Activated effector memory CD4-positive, alpha-beta T cell treated with Interleukin-2 at 50 U/mL for 16 hours (primary cell): Measurements from ENCODE around the gene FBXO38.
A peak's percentile ranks its signal among the peaks of the same experiment; 100 is the strongest.

Experiments
- DNase-seq: peaks from one replicate; pipeline ENCODE4 v3.0.0-alpha.2; 2020

Gene FBXO38

DNA sequence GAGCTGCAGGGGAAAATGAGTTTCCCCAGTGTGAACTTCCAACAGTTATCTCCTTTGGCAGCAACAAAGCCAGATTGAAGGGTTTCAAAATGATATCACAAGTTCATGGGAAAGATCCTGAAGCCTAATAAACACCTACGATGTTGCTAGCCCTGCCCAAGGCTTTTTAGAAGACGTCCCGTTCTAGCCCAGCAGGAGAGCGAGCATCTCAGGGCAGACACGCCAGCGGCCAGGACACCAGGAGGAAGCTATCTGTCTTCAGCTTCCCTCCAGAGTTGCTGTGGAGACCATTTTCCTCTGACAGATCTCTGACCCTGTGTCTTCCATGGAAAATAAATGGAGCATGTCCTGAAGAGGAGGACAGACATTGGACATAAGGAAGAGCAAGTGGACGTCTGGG lies 98.4 kb downstream of the FBXO38 start:
- DNase-seq: no peak

DNA sequence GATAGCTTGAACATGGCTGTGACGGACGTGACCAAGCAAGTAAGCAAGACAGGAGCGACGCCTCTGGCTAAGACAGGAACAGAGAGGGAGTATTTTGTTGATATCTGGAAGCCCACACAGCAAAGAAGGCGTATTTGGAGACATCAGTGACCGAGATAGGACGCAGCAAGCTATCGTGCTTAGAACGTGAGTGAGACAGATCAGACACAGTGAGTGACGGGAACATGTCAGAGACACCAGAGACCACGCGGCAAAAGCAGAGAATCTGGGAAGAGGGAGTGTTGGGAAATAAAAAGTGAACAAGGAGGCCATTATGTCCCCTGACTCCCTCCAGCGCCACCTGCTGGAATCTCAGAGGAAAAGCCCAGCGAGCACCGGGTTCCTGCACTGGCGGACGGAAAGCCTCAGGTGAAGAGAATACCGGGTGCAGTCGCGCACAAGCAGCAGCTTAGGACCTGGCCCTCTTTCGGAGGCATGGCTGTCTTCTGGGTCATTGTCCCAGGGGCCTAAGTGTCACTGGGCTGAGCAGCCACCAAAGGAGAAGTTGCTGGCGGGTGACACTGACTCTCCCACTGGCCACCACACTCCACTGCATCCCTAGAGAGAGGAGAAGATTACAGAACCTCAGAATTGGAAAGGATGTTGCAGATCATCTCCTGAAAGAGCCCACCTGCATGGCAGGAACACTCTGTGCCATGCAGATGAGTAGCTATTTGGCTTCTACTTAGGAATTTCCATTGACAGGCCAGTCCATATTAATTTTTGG lies 99.1 kb downstream of the FBXO38 start:
- peak; percentile 24 for DNase-seq

DNA sequence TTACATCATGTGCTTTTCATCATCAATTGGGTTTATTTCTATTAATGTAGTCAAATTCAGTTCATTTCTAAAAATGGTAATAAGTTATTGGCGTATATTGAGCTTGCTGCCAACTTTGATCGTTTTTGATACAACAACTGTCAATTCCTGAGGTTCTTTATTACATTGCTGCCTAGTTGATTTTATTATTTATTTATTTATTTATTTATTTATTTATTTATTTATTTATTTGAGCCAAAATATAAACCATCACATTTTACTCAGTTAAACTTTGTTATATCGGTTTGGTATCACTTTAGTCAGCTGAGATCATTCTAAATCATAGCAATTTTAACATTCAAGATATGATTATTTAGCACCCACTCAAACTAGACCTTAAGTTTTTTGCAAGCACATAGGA lies 100.0 kb downstream of the FBXO38 start:
- DNase-seq: no peak

DNA sequence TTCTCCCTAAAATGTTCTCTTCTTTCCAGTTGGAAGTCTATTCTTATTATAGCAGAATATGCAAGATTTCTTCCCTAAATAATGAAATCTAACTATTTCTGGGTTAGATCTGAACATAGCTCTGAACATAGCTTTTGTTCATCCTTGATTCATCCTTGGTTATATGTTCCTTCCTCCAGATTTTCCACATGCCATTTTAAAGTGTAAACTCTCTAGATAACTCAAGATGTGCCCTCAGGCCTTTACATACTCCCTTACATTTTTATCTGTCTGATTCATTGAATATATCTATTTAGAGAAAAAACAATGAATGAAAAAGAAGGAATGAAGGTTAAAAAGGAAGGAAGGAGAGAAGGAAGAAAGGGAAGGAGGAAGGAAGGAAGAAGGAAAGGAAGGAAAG lies 100.9 kb downstream of the FBXO38 start:
- no peak for DNase-seq

DNA sequence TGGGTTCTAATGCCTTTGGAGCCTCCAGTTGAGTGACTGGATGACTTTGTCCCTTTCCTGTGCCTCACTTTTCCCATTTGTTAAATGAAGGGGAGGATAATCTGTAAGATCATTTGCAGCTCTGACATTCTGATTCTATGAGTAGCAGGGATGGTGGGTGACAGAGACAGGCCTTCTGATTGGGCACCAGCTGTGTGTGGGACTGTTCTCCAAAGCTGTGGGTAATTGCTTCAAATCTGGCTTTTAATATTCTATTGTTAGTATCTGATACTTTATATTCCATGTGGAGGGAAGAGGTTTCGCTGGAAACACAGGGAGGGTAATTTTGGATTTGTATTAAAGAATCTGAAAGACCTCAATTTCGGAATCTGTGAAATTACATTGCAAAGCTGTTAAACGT lies 102.7 kb downstream of the FBXO38 start:
- no peak for DNase-seq

DNA sequence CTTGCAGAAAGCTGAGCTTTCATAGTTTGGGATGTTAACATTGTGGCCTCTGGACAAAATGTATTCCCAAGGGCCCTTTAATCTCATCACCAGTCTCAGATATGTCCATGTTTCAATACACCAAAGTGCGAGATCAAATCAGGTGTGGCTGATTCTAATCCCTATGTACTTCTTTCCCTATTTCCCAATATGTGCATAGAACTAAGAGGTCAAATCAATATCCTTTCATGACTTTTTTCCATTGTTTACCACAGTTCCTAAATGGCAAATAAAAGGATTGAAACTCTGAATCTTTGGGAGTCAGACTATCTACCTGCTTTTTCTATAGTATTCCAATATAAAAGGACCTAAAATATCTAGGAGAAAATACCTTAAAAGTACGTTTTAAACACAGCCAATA lies 105.0 kb downstream of the FBXO38 start:
- no peak for DNase-seq

DNA sequence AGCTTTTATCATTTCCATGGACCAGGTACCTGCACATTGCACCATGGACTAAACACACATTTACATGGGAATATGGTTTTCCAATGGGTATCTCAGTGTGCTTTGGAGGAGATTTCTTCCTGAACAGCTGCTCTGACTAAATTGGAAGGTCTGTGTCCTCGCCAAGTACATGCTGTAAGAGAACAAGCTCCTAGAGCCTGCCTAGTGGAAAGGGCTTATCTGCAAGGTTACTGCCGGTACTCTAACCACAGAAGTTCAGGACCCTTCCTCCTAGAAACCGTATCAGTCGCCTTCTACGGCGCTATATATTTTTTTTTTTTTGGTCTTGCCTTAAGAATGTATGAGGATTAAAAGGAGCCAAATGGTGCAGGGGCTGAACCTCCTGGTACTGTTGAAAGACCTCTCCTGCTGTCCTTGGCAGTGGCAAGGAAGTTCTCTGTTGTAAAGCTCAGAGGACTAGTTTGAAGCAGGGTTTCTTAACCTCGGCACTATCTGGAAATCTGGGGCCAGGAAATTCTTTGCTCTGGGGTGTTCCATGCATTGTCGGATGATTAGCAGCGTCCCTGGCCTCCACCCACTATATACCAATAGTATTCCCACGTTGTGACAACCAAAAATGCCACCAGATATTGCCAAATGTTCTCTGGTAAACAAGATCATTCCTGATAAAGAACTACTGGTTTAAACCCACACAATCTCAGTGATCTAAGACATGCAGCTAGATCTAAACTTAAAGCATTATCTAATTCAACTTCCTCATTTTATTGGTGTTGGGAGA lies 107.4 kb downstream of the FBXO38 start:
- no peak for DNase-seq

DNA sequence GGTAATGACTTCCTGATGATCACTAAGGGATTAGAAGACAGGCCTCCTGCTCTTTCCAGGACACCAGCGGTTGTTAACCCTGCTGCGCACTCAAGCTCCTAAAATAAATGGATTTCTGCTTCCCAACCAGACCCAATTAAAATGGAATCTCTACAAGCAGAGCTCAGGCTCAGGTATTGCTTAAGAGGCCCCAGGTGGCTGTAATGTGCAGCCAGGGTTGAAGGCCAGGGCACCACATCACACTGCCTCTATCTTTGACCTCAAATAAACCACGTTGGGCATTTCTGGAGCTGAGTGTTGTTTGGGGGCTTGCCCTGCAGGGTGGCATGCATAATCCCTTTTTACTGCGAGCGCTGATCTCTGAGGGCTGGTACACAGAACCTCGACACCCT lies 108.0 kb downstream of the FBXO38 start:
- no peak for DNase-seq

DNA sequence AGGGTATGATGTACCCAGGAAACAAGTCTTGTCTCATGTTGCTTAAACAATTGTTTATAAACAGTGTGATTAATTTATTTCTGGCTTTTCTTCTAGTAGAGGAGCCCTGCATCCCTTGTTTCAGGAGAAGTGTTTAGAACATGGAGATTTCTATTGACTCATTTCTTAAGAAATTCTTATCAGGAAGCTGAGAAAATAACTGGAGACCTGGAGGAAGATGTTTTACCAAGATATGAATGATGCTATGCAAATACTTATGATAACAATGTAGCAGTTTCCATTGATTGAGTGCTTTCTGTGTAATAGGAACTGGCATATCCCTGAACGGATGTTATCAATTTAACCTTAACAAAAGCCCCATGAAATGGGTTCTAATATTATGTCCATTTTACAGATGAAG lies 108.6 kb downstream of the FBXO38 start:
- no peak for DNase-seq
